GM10248 (cell line): ENCODE data around the gene DNAL4.

Experiments used
- CTCF ChIA-PET: fragments of 300-600 bp; sonication (Branson Sonifier 250); formaldehyde crosslinking; extraction: SDS; loops from one replicate; lab custom pipeline; 2021; ENCODE audit warnings: antibody characterized with exemption; lab: Yijun Ruan, JAX
- POLR2A ChIA-PET: fragments of 350-650 bp; sonication (Branson Sonifier 250); formaldehyde crosslinking; extraction: SDS; loops from one replicate; lab custom pipeline; 2020; ENCODE audit warnings: antibody characterized with exemption; lab: Yijun Ruan, JAX
- DNase-seq: peaks from one replicate; pipeline ENCODE4 v3.0.0; 2012; ENCODE audit errors: extremely low spot score
- TF ChIP-seq, protein P1 (sequence below): IDR thresholded peaks from 2 replicates; pipeline ENCODE4 v1.5.1; 2012; ENCODE audit warnings: mild to moderate bottlenecking, low read depth; ENCODE audit errors: extremely low read depth, missing control alignments, control extremely low read depth

The DNAL4 gene

DNA sequence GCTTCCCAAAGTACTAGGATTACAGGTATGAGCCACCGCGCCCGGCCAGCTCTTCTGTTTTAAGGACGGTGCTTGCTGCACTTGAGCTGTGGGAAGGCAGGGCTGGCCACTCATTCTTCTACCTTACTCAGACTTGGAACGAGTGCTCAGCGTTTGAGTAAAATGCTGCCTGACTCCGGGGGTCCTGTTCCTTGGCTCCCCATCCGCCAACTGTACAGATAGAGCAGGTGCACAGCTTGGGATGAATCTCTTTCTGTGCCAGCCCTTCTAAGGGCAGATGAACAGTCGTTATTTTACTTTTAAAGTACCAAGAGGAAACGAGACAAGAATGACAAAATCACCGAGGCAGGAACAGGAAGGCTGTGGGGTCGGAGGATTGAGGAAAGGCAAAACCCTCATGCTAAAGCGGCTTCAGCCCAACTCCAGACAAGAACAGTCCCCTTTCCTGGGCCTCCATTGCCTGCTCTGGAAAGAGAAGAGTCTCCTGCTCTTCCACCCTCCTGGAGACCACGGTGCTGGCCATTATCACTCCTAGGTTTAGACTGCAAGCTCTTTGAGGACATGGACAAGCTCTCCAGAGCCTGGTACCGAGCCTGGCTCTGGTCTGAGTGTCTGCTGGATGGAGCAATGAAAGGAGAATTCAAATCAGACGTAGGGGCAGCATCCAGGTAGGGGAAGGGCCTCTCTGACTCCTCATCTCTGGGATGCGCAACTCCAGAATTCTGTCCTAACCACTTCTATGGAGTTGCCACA lies 37.1 kb downstream of the DNAL4 start:
- no peak for DNase-seq
- CTCF ChIA-PET, result interaction anchor here (1.2 to 3.0 kb wide), 4 partner anchors 9 to 24 kb away, joined by 3 to 16 read pairs (median 8); no protein-coding TSS in a partner anchor
- TF ChIP-seq, protein P1, sequence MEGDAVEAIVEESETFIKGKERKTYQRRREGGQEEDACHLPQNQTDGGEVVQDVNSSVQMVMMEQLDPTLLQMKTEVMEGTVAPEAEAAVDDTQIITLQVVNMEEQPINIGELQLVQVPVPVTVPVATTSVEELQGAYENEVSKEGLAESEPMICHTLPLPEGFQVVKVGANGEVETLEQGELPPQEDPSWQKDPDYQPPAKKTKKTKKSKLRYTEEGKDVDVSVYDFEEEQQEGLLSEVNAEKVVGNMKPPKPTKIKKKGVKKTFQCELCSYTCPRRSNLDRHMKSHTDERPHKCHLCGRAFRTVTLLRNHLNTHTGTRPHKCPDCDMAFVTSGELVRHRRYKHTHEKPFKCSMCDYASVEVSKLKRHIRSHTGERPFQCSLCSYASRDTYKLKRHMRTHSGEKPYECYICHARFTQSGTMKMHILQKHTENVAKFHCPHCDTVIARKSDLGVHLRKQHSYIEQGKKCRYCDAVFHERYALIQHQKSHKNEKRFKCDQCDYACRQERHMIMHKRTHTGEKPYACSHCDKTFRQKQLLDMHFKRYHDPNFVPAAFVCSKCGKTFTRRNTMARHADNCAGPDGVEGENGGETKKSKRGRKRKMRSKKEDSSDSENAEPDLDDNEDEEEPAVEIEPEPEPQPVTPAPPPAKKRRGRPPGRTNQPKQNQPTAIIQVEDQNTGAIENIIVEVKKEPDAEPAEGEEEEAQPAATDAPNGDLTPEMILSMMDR, result no peak
- POLR2A ChIA-PET, result interaction anchor here (0.8 kb wide), 1 partner anchor 22 kb away, joined by 3 read pairs; no protein-coding TSS in a partner anchor

- peak; percentile 99 for DNase-seq
- ChIA-PET CTCF (interaction anchor here (1.2 to 3.0 kb wide), 3 partner anchors 10 to 23 kb away, joined by 5 to 16 read pairs (median 11); no protein-coding TSS in a partner anchor), POLR2A (interaction anchor here (0.5 to 0.8 kb wide), 2 partner anchors 21 to 357 kb away, joined by 3 to 4 read pairs; no protein-coding TSS in a partner anchor)
- TF ChIP-seq, protein P1, result no peak
Measured at GRCh38 chr22:38755911-38756532, 37.9 kb downstream of the DNAL4 start, which contains the start of gene SUN2. Gene SUN2, minus strand, starts transcription at chr22:38755998. Its CDS starts 3,370 bp downstream, at chr22:38752628.

- DNase-seq, result peak; percentile 76
- TF ChIP-seq, protein P1, result no peak
- ChIA-PET CTCF (interaction anchor here (0.7 to 3.0 kb wide), 3 partner anchors 11 to 13 kb away, joined by 3 to 16 read pairs (median 3); no protein-coding TSS in a partner anchor), POLR2A (interaction anchor here (0.5 kb wide), 1 partner anchor 358 kb away, joined by 4 read pairs; no protein-coding TSS in a partner anchor)
Measured at GRCh38 chr22:38755155-38755910, 38.6 kb downstream of the DNAL4 start.

GRCh38 chr22:38754751-38755154 lies 39.2 kb downstream of the DNAL4 start:
- TF ChIP-seq, protein P1, result no peak
- CTCF ChIA-PET, result interaction anchor here (0.7 to 1.2 kb wide), 4 partner anchors 11 to 20 kb away, joined by 3 to 4 read pairs (median 3); no protein-coding TSS in a partner anchor
- POLR2A ChIA-PET, result interaction anchor here (1.1 kb wide), 1 partner anchor 564 kb away, joined by 4 read pairs; the partner anchor contains the start of gene RPL3
- no peak for DNase-seq

DNA sequence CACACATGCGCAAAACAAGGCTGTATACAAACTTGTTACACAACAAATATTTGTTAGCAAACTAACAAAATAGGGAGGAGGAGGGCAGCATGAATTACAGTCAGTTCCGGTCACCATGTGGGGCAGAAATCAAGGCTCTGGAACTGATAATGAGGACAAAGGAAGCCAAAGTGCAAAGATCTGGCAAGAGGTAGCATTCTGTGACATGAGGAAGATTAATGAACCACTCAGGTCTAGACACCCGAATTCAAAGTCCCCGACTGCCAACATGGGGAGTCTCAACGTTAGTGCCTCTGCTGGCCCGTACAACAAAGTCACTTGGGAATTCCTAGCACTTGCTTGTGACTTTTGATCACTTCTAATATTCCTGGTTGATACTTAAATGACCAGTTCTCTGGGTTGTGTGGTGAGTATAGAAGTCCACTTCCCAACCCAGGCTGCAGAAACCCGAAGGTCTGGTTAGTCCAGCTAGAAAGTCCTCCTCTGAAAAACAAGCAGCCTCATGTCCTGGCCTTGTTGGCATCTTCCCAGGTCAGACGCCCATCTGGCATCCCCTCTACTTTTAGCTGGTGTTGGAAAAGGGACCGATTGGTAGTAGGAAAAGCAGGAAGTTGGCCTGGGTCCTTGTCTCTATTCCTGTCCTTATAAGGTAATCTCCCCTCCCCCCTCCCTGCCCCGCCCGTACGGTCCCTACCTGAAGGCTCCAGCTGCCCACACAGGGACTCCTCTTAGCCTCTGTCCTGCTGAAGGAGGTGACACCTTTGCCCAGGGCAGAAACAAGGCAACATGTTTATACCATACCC lies 39.8 kb downstream of the DNAL4 start:
- TF ChIP-seq, protein P1, result no peak
- CTCF ChIA-PET, result interaction anchor here (0.7 to 1.2 kb wide), 4 partner anchors 11 to 20 kb away, joined by 3 to 4 read pairs (median 3); no protein-coding TSS in a partner anchor
- no peak for DNase-seq

More for the DNA sequence above, 39.8 kb downstream of the DNAL4 start:
- POLR2A ChIA-PET, result interaction anchor here (1.1 kb wide), 1 partner anchor 565 kb away, joined by 4 read pairs; the partner anchor contains the start of gene RPL3
